Stimulated activated CD4-positive, alpha-beta T cell treated with anti-CD3 and anti-CD28 coated beads, Interleukin-1b, Interleukin-23, amount 100 ng/mL, for 48 hours (primary cell): ENCODE results near the gene TPK1.

Experiments used
- DNase-seq: peaks from one replicate; pipeline ENCODE4 v3.0.0-alpha.2; 2020

Gene TPK1

DNA sequence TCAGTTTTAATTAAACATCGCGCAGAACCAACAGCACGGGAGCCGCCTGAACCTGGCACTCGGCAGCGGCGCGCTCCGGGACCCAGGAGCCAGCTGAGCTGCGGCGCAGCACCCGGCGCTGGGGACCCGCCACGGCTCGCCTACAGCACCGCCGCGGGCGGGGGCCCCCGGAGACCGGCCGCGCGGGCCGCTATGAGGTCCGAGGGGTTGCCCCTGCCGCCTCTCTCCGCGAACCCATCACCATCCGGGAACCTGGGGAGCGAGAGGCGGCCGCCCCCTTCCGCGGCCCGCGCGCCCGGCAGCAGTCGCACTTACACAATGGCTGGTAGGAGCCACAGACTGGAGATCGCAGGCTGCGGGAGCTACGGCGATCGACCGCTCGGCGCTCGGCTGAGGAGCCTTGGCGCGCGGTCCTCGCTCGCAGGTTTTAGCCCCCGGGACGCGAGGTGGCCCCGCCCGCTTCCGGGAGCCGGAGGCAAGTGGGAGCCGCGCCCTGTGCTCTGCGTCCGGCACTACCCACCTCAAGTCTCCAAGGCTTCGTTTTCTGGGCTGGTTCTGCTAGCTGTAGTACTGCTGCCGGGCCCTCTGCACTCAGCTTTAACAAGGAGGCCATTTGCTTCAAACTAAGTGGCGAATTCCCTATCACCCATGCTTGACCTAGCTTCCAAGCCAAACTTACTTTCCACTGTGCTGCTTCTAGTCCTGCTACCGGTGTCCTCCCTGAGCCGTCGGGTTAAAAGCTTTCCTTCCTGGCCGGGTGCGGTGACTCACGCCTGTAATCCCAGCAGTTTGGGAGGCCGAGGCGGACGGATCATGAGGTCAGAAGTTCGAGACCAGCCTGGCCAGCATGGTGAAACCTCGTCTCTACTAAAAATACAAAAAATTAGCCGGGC, at the start of gene TPK1:
Gene TPK1 (minus strand): TSS at position 402 of the 893 bp plus-strand sequence. CDS start 451 bp downstream, outside the sequence.
- DNase-seq, result peak; percentile 90

- no peak for DNase-seq
Measured at GRCh38 chr7:144885478-144885877, 49.6 kb upstream of the TPK1 start.

- no peak for DNase-seq
Measured at GRCh38 chr7:144884896-144885295, 49.0 kb upstream of the TPK1 start.

GRCh38 chr7:144873316-144873845, 37.5 kb upstream of the TPK1 start:
- no peak for DNase-seq

DNA sequence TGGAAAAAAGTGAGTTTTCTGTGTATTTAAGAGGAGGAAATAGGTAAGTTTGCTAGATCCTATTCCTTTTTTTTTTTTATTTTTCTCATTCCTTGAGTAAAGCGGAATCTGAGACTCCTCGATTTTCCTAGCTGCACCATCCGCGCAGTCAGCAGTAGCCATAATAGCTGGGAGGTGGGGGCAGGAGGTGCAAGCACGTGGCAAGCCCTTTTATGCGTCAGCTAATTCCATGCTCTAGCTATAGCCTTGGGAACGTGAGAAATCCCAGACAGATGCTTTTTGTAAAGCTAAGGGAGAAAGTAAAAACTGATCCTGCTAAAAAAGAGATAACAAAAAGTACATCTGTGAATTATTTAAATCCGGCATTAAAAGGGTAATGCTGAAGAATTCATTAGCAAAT, 33.2 kb upstream of the TPK1 start:
- no peak for DNase-seq

GRCh38 chr7:144866189-144866588, 30.3 kb upstream of the TPK1 start:
- DNase-seq, result no peak

- no peak for DNase-seq
Measured at GRCh38 chr7:144863320-144863647, 27.4 kb upstream of the TPK1 start.

- no peak for DNase-seq
Measured at GRCh38 chr7:144862612-144863319, 26.9 kb upstream of the TPK1 start.

GRCh38 chr7:144859739-144860138, 23.9 kb upstream of the TPK1 start:
- no peak for DNase-seq

DNA sequence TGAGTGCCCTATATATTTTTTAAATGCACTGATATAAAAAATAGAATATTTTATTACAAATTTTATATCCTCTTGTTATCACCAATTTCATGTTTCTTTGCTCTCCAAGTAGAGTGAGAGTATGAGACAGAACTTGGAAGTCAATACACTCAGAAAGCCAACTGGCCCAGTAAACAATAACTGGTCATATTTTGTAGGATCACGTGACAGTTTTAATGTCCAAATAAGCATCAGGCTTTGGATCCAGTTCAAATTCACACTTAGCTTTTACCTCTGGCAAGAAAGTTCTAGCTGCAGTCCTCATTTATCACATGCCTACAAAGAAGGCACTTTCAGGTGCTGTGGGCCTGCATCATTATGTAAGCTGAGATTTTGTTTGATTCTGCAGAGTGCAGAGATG, 21.6 kb upstream of the TPK1 start:
- DNase-seq, result no peak

GRCh38 chr7:144854839-144855424, 19.1 kb upstream of the TPK1 start:
- no peak for DNase-seq

DNA sequence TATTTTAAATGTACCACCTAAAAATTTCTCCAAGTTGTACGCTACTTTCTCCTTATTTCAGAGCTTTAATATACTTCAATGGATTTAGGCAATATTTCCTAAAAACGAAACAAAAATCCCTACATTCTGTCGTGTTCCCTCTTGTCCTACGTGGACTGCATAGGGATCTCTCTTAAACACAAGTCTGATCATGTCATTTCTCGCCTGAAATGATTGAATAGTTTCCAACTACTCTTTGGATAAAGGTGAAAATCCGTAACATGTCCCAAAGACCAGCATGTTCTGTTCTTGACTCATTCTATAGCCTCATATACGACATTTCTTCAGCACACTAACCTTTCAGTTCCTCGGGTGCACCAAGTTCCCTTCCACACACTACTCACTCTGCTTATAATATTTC, 17.7 kb upstream of the TPK1 start:
- DNase-seq, result no peak

- DNase-seq, result no peak
Measured at GRCh38 chr7:144848078-144848477, 12.2 kb upstream of the TPK1 start.

DNA sequence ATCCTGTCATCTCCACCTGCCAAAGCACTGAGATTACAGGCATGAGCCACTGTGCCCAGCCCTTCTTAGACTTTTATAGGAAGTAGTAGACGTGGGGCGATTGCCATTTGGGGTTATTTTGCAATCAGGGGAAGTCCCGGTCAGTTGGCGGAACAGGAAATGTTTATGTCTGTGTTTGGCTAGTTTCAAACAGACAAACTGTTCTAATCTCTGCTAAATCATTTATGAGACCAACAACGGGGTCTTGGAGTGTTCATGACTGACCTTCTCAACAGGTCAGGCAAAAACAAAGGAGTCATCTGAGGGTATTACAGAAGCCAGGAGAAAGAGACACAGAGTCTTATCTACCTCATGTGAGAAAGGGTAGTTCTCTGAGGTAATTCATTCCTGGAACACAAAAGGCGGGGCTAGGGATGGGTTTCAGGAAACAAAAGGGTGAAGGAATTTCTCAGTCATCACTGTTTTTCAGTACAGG, 6.6 kb upstream of the TPK1 start:
- DNase-seq, result peak; percentile 28

GRCh38 chr7:144836545-144836842, 641 bp upstream of the TPK1 start:
- no peak for DNase-seq

DNA sequence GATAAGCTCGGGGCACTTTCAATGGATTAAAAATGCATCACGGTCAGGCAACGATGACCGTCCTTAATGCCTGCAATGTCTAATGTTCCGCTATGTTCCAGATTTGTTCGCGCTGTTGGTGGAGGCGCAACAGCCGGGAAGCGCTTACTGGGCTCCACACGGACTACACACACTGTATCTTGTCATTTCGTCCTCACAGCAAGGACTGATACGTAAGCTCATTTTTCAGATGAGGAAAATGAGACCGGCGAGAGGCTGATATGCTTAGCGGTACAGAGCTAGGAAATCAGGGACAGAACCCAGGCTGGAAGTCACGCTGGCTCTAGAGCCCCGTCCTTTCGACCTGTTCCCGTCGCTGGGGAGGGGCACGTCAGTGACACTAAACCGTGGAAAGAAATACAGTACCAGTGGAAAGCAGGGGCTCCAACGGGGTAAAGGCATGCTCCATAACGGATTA, 670 bp downstream of the TPK1 start:
- DNase-seq, result peak; percentile 32

DNA sequence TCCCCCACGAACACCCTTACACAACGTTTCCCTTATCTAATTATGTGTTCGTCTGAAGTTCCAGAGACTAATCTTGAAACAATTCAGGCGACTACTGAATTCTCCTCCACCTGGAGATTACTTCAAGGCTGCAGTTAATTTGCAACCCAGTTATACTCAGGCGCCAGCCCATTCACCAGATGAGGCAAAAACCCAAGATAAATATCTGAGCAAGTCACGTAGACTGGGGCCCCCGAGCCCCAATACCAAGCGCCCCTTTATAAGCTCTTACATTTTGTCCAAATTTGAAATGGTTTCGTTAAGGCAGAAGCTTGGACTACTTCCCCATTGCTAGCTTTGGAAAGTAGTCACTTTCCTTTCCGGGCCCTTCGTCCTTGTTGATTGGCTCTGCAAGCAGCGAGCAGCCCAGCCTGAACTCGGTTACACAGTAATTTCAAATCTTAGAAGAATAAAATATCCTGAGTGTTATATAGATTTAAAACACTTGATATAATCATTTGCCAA, 1.2 kb downstream of the TPK1 start:
- DNase-seq, result peak; percentile 43

- no peak for DNase-seq
Measured at GRCh38 chr7:144830811-144831210, 5.0 kb downstream of the TPK1 start.

GRCh38 chr7:144830024-144830785, 5.6 kb downstream of the TPK1 start:
- DNase-seq, result no peak

DNA sequence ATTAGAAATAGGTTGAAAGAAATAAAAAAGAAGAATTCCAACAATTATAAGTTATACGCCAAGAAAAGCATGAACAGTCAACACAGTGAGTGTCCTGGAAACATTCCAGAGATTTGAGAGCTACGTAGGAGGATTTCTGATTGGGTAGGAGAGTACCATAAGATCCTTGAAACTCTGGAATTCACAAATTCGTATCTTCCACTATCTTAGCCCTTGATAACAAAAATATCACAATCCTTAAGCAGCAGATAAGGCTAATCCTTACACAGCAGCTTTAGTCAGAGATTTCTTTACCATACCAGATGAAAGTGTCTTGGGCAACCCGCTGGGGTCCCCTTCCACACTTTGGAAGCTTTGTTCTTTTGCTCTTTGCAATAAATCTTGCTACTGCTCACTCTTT, 8.2 kb downstream of the TPK1 start:
- DNase-seq, result no peak

GRCh38 chr7:144826208-144826607, 9.6 kb downstream of the TPK1 start:
- DNase-seq, result no peak

- no peak for DNase-seq
Measured at GRCh38 chr7:144824360-144824759, 11.5 kb downstream of the TPK1 start.

DNA sequence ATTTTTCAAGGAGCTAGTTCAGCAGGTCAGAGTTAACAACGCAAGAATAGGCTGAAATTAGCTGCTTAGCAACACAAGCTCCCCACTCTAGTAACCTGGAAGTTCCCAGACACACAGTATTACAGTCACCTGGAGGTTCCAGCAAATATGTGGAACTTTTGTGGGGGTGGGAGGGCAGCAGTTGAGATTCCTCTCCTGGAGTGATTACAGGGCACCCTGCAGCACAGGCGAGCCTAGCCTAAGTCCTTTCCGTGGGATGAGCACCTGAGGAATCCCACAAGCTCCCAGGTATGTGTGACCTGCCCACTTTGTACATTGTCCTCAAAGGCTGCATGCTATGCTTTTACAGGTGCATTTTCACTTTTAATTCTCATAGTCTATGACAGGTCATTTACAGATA, 13.6 kb downstream of the TPK1 start:
- no peak for DNase-seq
